ENCODE data around the gene FNDC3B. TPM values are rescaled to one million over a fixed set of nuclear protein-coding genes. Genes with fewer than 3 reads are reported as not detected.

Gene FNDC3B
- total and polyA plus RNA-seq, 2 donors (not counting 3 experiments of a cell fraction or from before 2014, with no cell fraction given), result 91.6 to 295 TPM

- Histone ChIP-seq H3K4me1 (ENCODE audit: control insufficient read depth, extremely low read depth, insufficient read depth, low read length) (no peaks in the 10 kb centered on the region), H3K9ac (replicated peaks; ENCODE audit: extremely low read depth, insufficient read depth, low read length) (no peak overlapping the region), H3K9me1 (replicated peaks; ENCODE audit: control insufficient read depth, extremely low read depth, insufficient read depth, low read length) (no peaks in the 10 kb centered on the region), H3K9me3 (replicated peaks; ENCODE audit: control insufficient read depth, insufficient read depth, low read length) (no peaks in the 10 kb centered on the region), H3K27me3 (ENCODE audit: control insufficient read depth in 2 of 2, insufficient read depth in 2 of 2, low read length in 2 of 2) (no peaks in the 10 kb centered on the region), H4K20me1 (replicated peaks; ENCODE audit: control insufficient read depth, extremely low read depth, insufficient read depth, low read length) (no peaks in the 10 kb centered on the region), H2AFZ (ENCODE audit: low read depth, low read length) (no peak overlapping the region), H3K36me3 (ENCODE audit: control insufficient read depth in 2 of 2, extremely low read depth in 1 of 2, insufficient read depth in 2 of 2, low read length in 2 of 2) (no peaks in the 10 kb centered on the region), H3K4me3 (replicated peaks in 1 of 3; ENCODE audit: insufficient read depth in 1 of 3, low read depth in 1 of 3, low read length in 3 of 3) (no peak overlapping the region), H3K79me2 (ENCODE audit: control insufficient read depth, insufficient read depth, low read length) (no peaks in the 10 kb centered on the region), H3K27ac (ENCODE audit: insufficient read depth, low read depth, low read length) (no peak overlapping the region), H3K4me2 (ENCODE audit: insufficient read depth, low read length) (no peak overlapping the region)
- DNase-seq (ENCODE audit: low read depth, low spot score) (no peak), FAIRE-seq (no peak)
- TF ChIP-seq POLR2AphosphoS5 (IDR thresholded peaks at IDR 0.05; ENCODE audit: insufficient read depth, low read depth, low read length) (no peak), FOS (IDR thresholded peaks at IDR 0.05; ENCODE audit: borderline replicate concordance, insufficient read depth, low read length) (no peak), GATA2 (IDR thresholded peaks at IDR 0.05; ENCODE audit: insufficient read depth, insufficient read length, low read depth, low read length) (no peak), JUN (IDR thresholded peaks at IDR 0.05; ENCODE audit: borderline replicate concordance, insufficient read depth, insufficient read length, low read depth) (no peak), CTCF (IDR thresholded peaks at IDR 0.05; ENCODE audit: extremely low read depth in 1 of 2, insufficient read depth in 1 of 2, low read depth in 1 of 2, low read length in 2 of 2) (no peak), MAX (IDR thresholded peaks at IDR 0.05; ENCODE audit: insufficient read depth, insufficient read length) (no peak), EZH2 (IDR thresholded peaks at IDR 0.05; ENCODE audit: borderline replicate concordance, low read depth, low read length, severe bottlenecking) (no peak), POLR2A (IDR thresholded peaks at IDR 0.05; ENCODE audit: low read depth, low read length) (no peak), MYC (IDR thresholded peaks at IDR 0.05; ENCODE audit: low read depth, low read length) (no peak)
- dilution Hi-C loops (cut with MboI; ENCODE audit: extremely low pct_ligation_motif_present, low sequenced_read_pairs) (no loop called here), intact Hi-C loops (cut with micrococcal nuclease) (loop anchor here (5.0 kb wide), 1 partner anchor 69 kb away; no protein-coding TSS in a partner anchor)
- CTCF ChIA-PET, result no interaction called here
- POLR2A ChIA-PET, result no interaction called here
- BruUV-seq (replicated peaks), result no TSS peak
Observed at GRCh38 chr3:172407872-172408271, 368.5 kb downstream of the FNDC3B start.
